CD4-positive, alpha-beta T cell treated with Interferon alpha-2 for 1 hour (primary cell): ENCODE measurements around the gene LRFN4.
"Not testable (repeated sequence)": the region's sequence is repeated elsewhere in the genome, so short reads cannot be mapped to it uniquely, and the experiment has no call there.

Experiments
- DNase-seq, 2 donors: peaks; one replicate each; pipeline ENCODE4 v3.0.0-alpha.2; 2020 to 2022

The LRFN4 gene

GRCh38 chr11:66856496-66857233 lies at the start of gene LRFN4:
TSS of gene LRFN4 (plus strand) at chr11:66857064. CDS start at chr11:66857745, 681 bp downstream.
- no peak for DNase-seq

GRCh38 chr11:66809592-66809991 lies 47.3 kb upstream of the LRFN4 start:
- DNase-seq = no peak

- DNase-seq = no peak
Observed at GRCh38 chr11:66810576-66811185, 46.2 kb upstream of the LRFN4 start.

GRCh38 chr11:66814678-66815077 lies 42.2 kb upstream of the LRFN4 start:
- DNase-seq = no peak

- no peak for DNase-seq
Observed at GRCh38 chr11:66815646-66816045, 41.2 kb upstream of the LRFN4 start.

GRCh38 chr11:66818231-66818955 lies 38.5 kb upstream of the LRFN4 start:
- DNase-seq = no peak

GRCh38 chr11:66820381-66820780 lies 36.5 kb upstream of the LRFN4 start:
- no peak for DNase-seq

GRCh38 chr11:66820901-66821300 lies 36.0 kb upstream of the LRFN4 start:
- DNase-seq = no peak

- no peak for DNase-seq
Observed at GRCh38 chr11:66823700-66824099, 33.2 kb upstream of the LRFN4 start.

- DNase-seq = not testable (repeated sequence)
Observed at GRCh38 chr11:66824573-66824972, 32.3 kb upstream of the LRFN4 start.

- DNase-seq = no peak
Observed at GRCh38 chr11:66834539-66834845, 22.4 kb upstream of the LRFN4 start.

GRCh38 chr11:66834943-66835342 lies 21.9 kb upstream of the LRFN4 start:
- no peak for DNase-seq

- DNase-seq = no peak
Observed at GRCh38 chr11:66835768-66836405, 21.0 kb upstream of the LRFN4 start.

GRCh38 chr11:66840317-66841091 lies 16.4 kb upstream of the LRFN4 start:
- no peak for DNase-seq

- no peak for DNase-seq
Observed at GRCh38 chr11:66841861-66842260, 15.0 kb upstream of the LRFN4 start.

- DNase-seq = no peak
Observed at GRCh38 chr11:66842501-66842895, 14.4 kb upstream of the LRFN4 start.

- peak; percentile 90 to 94 for DNase-seq
Observed at GRCh38 chr11:66842896-66843775, 13.7 kb upstream of the LRFN4 start, which contains the start of gene RCE1. TSS of gene RCE1 (plus strand) at chr11:66843441. CDS start at chr11:66843456, 15 bp downstream.

- DNase-seq = no peak
Observed at GRCh38 chr11:66843776-66844495, 12.9 kb upstream of the LRFN4 start.

- no peak for DNase-seq
Observed at GRCh38 chr11:66844496-66845142, 12.2 kb upstream of the LRFN4 start.

GRCh38 chr11:66845143-66845875 lies 11.6 kb upstream of the LRFN4 start:
- DNase-seq = no peak
